Measurements from ENCODE around the gene PITPNM3. TPM values are rescaled to one million over a fixed set of nuclear protein-coding genes. Genes with fewer than 3 reads are reported as not detected.
A peak's percentile ranks its signal among the peaks of the same experiment; 100 is the strongest.

PITPNM3 gene
- total and polyA plus RNA-seq, 12 donors = 1.1 to 9.8 (median 6.8) TPM

- Histone ChIP-seq H3K4me3 (no peak overlapping the region), H3K27ac (no peak overlapping the region), H3K27me3 (no peaks in the 10 kb centered on the region), H3K4me1 (replicated peaks in 1 of 2) (peaks cover 0 to 23% of the 10 kb centered on the region in 2 donors), H3K36me3 (replicated peaks in 1 of 2) (no peaks in the 10 kb centered on the region), H3K9me3 (replicated peaks in 1 of 3) (no peaks in the 10 kb centered on the region)
- WGBS, 4 donors = 90 to 96% (median 92%) methylated on average over 2 to 7 of the region's 7 CpGs
- TF ChIP-seq POLR2A (IDR thresholded peaks at IDR 0.05) = no peak
- TF ChIP-seq, protein P1, sequence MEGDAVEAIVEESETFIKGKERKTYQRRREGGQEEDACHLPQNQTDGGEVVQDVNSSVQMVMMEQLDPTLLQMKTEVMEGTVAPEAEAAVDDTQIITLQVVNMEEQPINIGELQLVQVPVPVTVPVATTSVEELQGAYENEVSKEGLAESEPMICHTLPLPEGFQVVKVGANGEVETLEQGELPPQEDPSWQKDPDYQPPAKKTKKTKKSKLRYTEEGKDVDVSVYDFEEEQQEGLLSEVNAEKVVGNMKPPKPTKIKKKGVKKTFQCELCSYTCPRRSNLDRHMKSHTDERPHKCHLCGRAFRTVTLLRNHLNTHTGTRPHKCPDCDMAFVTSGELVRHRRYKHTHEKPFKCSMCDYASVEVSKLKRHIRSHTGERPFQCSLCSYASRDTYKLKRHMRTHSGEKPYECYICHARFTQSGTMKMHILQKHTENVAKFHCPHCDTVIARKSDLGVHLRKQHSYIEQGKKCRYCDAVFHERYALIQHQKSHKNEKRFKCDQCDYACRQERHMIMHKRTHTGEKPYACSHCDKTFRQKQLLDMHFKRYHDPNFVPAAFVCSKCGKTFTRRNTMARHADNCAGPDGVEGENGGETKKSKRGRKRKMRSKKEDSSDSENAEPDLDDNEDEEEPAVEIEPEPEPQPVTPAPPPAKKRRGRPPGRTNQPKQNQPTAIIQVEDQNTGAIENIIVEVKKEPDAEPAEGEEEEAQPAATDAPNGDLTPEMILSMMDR (IDR thresholded peaks at IDR 0.05) = no peak
- DNase-seq = no peak
- intact Hi-C loops (cut with DNase I) = loop anchor here (5.0 to 10.0 kb wide), 3 partner anchors 80 to 162 kb away; partner anchors contain the start of gene PITPNM3 (in 1 of the 2)
These were observed 81.4 kb downstream of the PITPNM3 start for GRCh38 chr17:6474906-6475305.

- intact Hi-C loops (cut with DNase I) = loop anchor here in 1 of 2 donors (10.0 kb wide), 2 partner anchors 80 to 160 kb away; partner anchors contain the start of gene PITPNM3
- no peak overlapping the region for H3K4me3 ChIP-seq
- H3K27me3 ChIP-seq = no peaks in the 10 kb centered on the region
- no peaks in the 10 kb centered on the region for H3K36me3 ChIP-seq (replicated peaks in 1 of 2)
- 89 to 91% (median 90%) methylated on average over 22 of the region's 22 CpGs for WGBS, 4 donors
- TF ChIP-seq, protein P1 (IDR thresholded peaks at IDR 0.05) = no peak
- no peak for TF ChIP-seq POLR2A (IDR thresholded peaks at IDR 0.05)
- no peak for DNase-seq
- H3K27ac ChIP-seq = no peak overlapping the region
- H3K4me1 ChIP-seq (replicated peaks in 1 of 2) = peaks cover 0 to 23% of the 10 kb centered on the region in 2 donors
- no peaks in the 10 kb centered on the region for H3K9me3 ChIP-seq (replicated peaks in 1 of 3)
These were observed 82.0 kb downstream of the PITPNM3 start for GRCh38 chr17:6474376-6474775.

DNA sequence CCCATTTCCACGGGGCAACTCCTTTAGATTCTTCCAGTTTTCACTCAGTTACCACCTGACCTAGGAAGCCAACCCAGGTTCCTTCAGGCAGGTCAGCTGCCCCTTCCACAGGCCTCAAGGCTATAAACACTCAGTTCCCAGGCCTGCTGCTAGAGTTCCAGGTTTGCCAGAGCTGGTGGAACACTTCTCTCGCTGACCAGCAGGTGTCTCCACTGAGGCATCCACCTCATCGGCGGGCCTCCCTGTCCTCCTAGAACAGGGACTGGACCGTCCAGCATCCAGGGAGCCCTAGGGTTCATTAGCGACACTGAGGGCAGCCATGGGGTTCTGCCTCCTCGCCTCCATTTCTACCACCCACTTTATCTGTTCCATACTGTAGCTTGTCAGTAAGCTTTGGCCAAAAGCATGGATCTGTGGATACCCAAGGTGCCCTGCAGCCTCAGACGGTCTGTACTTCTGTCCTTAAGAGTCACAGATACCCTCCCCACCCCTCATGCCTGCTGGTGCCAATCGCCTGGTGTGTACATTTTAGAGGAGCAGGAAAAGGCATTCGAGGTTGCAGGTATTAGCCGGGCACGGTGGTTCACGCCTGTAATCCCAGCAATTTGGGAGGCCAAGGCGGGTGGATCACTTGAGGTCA is 83.1 kb downstream of the PITPNM3 start:
- intact Hi-C loops (cut with DNase I) = loop anchor here in 1 of 2 donors (10.0 kb wide), 2 partner anchors 82 to 162 kb away; partner anchors contain the start of gene PITPNM3
- no peaks in the 10 kb centered on the region for H3K27me3 ChIP-seq
- 31 to 47% (median 44%) methylated on average over 10 to 14 of the region's 14 CpGs for WGBS, 4 donors
- H3K36me3 ChIP-seq (replicated peaks in 1 of 2) = no peaks in the 10 kb centered on the region
- no peak overlapping the region for H3K27ac ChIP-seq
- H3K4me3 ChIP-seq = no peak overlapping the region
- H3K4me1 ChIP-seq (replicated peaks in 1 of 2) = peaks cover 0 to 23% of the 10 kb centered on the region in 2 donors
- peak; percentile 85 to 95 (median 90) for DNase-seq
- no peaks in the 10 kb centered on the region for H3K9me3 ChIP-seq (replicated peaks in 1 of 3)
- TF ChIP-seq, protein P1 (IDR thresholded peaks at IDR 0.05) = peak; percentile 91 to 98 (median 95)
- TF ChIP-seq POLR2A (IDR thresholded peaks at IDR 0.05) = peak in 1 of 2 donors; percentile 26

GRCh38 chr17:6472517-6472916 is 83.8 kb downstream of the PITPNM3 start:
- Histone ChIP-seq H3K36me3 (replicated peaks in 1 of 2) (no peaks in the 10 kb centered on the region), H3K27ac (no peak overlapping the region), H3K9me3 (replicated peaks in 1 of 3) (no peaks in the 10 kb centered on the region), H3K4me1 (replicated peaks in 1 of 2) (peaks cover 0 to 23% of the 10 kb centered on the region in 2 donors), H3K27me3 (no peaks in the 10 kb centered on the region), H3K4me3 (no peak overlapping the region)
- DNase-seq = no peak
- WGBS, 4 donors = 87 to 93% (median 90%) methylated on average over 8 to 10 of the region's 10 CpGs
- intact Hi-C loops (cut with DNase I) = loop anchor here in 1 of 2 donors (10.0 kb wide), 2 partner anchors 82 to 162 kb away; partner anchors contain the start of gene PITPNM3
- TF ChIP-seq, protein P1 (IDR thresholded peaks at IDR 0.05) = no peak
- TF ChIP-seq POLR2A (IDR thresholded peaks at IDR 0.05) = no peak

Data from adrenal gland (tissue), 12 donors.